B cell (primary cell): Measurements from ENCODE around the gene SSU72. TPM values are rescaled to one million over a fixed set of nuclear protein-coding genes. Genes with fewer than 3 reads are reported as not detected.

ENCODE experiments used
- ATAC-seq: fragments of 200-7000 bp; cut with Tn5 transposase; one replicate; pipeline ENCODE4 v1.10.0; 2021; ENCODE audit warnings: low read depth, mild to moderate bottlenecking, moderate number of reproducible peaks, moderate library complexity
- CTCF ChIA-PET: fragments of 350-600 bp; sonication (Branson Sonifier 250); formaldehyde crosslinking; loops from one replicate; lab custom pipeline; 2021; ENCODE audit warnings: antibody characterized with exemption, inconsistent platforms; lab: Charles Lee
- POLR2A ChIA-PET: fragments of 350-600 bp; sonication (Branson Sonifier 250); formaldehyde crosslinking; loops from one replicate; lab custom pipeline; 2021; ENCODE audit warnings: antibody characterized with exemption; lab: Charles Lee
- DNase-seq: peaks from one replicate; pipeline ENCODE4 v3.0.0; 2013
- H2AFZ ChIP-seq: 2 replicates; pipeline ENCODE4 v1.6.1; 2012; ENCODE audit warnings: mild to moderate bottlenecking, low read depth, low read length; ENCODE audit not compliant: insufficient read depth, poor library complexity, severe bottlenecking
- H3K27ac ChIP-seq, 2 donors: 1 replicate in 1 of 2; 2 replicates in 1 of 2; pipeline ENCODE4 v1.5.1; 2012 to 2013; ENCODE audit warnings: low read length in 2 of 2, mild to moderate bottlenecking in 2 of 2, moderate library complexity in 1 of 2
- H3K27me3 ChIP-seq, 4 experiments: fragments of 200-600 bp in 1 of 4; sonication (generic) in 1 of 4; replicated peaks in 1 of 4; 1 replicate in 2 of 4; 2 replicates in 2 of 4; pipeline versions ENCODE4 v1.6.1 to v1.7.0; 2013 to 2016; ENCODE audit warnings: low read length in 3 of 4, mild to moderate bottlenecking in 2 of 4, mixed read lengths in 1 of 4, moderate library complexity in 1 of 4; ENCODE audit not compliant: insufficient read depth in 4 of 4, control insufficient read depth in 3 of 4; ENCODE audit errors: control extremely low read depth in 1 of 4
- H3K36me3 ChIP-seq, 2 experiments: replicated peaks in 1 of 2; 1 replicate in 1 of 2; 2 replicates in 1 of 2; pipeline versions ENCODE4 v1.6.1 to v1.7.1; 2013; ENCODE audit warnings: low read length in 1 of 2; ENCODE audit not compliant: insufficient read depth in 2 of 2, control insufficient read depth in 1 of 2; ENCODE audit errors: control extremely low read depth in 1 of 2, extremely low read depth in 1 of 2
- H3K4me1 ChIP-seq, 2 donors: fragments of 200-600 bp in 1 of 2; sonication (generic) in 1 of 2; 1 replicate in 1 of 2; 2 replicates in 1 of 2; pipeline versions ENCODE4 v1.5.1 to v1.6.1; 2013 to 2017; ENCODE audit warnings: low read length in 2 of 2; ENCODE audit not compliant: control insufficient read depth in 2 of 2, insufficient read depth in 2 of 2
- H3K4me2 ChIP-seq: replicated peaks from 2 replicates; pipeline ENCODE3; 2012; ENCODE audit warnings: mild to moderate bottlenecking, low read depth, low read length; ENCODE audit not compliant: poor library complexity, severe bottlenecking
- H3K4me3 ChIP-seq, 5 experiments: fragments of 200-600 bp in 1 of 5; sonication (generic) in 1 of 5; 1 replicate in 3 of 5; 2 replicates in 2 of 5; pipeline versions ENCODE4 v1.5.1 to v1.7.0; 2011 to 2016; ENCODE audit warnings: low read length in 4 of 5, mild to moderate bottlenecking in 4 of 5, low read depth in 2 of 5, control low read depth in 1 of 5, moderate library complexity in 1 of 5; ENCODE audit not compliant: insufficient read depth in 1 of 5; ENCODE audit errors: control extremely low read depth in 1 of 5, extremely low read depth in 1 of 5
- H3K79me2 ChIP-seq: fragments of 200-600 bp; sonication (generic); one replicate; pipeline ENCODE4 v1.6.0; 2016; ENCODE audit warnings: low read length; ENCODE audit not compliant: control insufficient read depth, insufficient read depth
- H3K9ac ChIP-seq: fragments of 200-600 bp; sonication (generic); 2 replicates; pipeline ENCODE4 v1.6.1; 2017; ENCODE audit warnings: mild to moderate bottlenecking, low read length, moderate library complexity
- H3K9me3 ChIP-seq, 3 donors: one replicate each; pipeline versions ENCODE4 v1.6.1 to v1.7.1; 2013; ENCODE audit warnings: low read length in 2 of 3; ENCODE audit not compliant: control insufficient read depth in 2 of 3, insufficient read depth in 1 of 3; ENCODE audit errors: control extremely low read depth in 1 of 3
- H4K20me1 ChIP-seq: 2 replicates; pipeline ENCODE4 v1.6.0; 2012; ENCODE audit warnings: mild to moderate bottlenecking, low read length; ENCODE audit not compliant: insufficient read depth, control insufficient read depth, poor library complexity, severe bottlenecking
- H3K27ac Mint-ChIP-seq: one replicate; pipeline ENCODE4 v1.8.0; 2021; ENCODE audit warnings: mixed read lengths
- H3K27me3 Mint-ChIP-seq: one replicate; pipeline ENCODE4 v1.8.0; 2021; ENCODE audit warnings: mixed read lengths
- H3K4me1 Mint-ChIP-seq: one replicate; pipeline ENCODE4 v1.8.0; 2021; ENCODE audit warnings: mixed read lengths
- H3K4me3 Mint-ChIP-seq: one replicate; pipeline ENCODE4 v1.8.0; 2021; ENCODE audit warnings: mixed read lengths
- H3K9me3 Mint-ChIP-seq: one replicate; pipeline ENCODE4 v1.8.0; 2022; ENCODE audit warnings: mixed read lengths; ENCODE audit not compliant: insufficient read depth
- CTCF ChIP-seq: fragments of 200-600 bp; IDR thresholded peaks from one replicate; pipeline ENCODE4 v1.8.0; 2022; ENCODE audit warnings: antibody characterized with exemption, mild to moderate bottlenecking
- EZH2 ChIP-seq: IDR thresholded peaks from 2 replicates; pipeline ENCODE4 v1.6.1; 2012; ENCODE audit warnings: borderline replicate concordance, low read depth, mild to moderate bottlenecking, moderate library complexity, low read length; ENCODE audit not compliant: insufficient read depth, poor library complexity, severe bottlenecking
- WGBS: methylation state at CpG from one replicate; pipeline ENCODE4 v1.1.5; 2013; ENCODE audit warnings: missing lambda C conversion rate; ENCODE audit not compliant: insufficient coverage; 5-methylcytosine and 5-hydroxymethylcytosine counted together
- intact Hi-C: fragments of 100-400 bp; cut with micrococcal nuclease; formaldehyde crosslinking; loops from one replicate; pipeline ENCODE4 v1.10.0; 2022
- polyA plus RNA-seq: library from polyadenylated mRNA; depleted of rRNA; stranded (reverse); fragments of >200 nt; gene quantifications from 2 replicates; pipeline ENCODE4 v1.2.3, GENCODE V29; 2012
- total RNA-seq, 2 donors: library from RNA; stranded (reverse); fragments of 120-200 nt in 1 of 2; gene quantifications; 1 replicate in 1 of 2; 2 replicates in 1 of 2; pipeline versions ENCODE4 v1.2.3 to v1.2.4, GENCODE V29; 2013 to 2022

The SSU72 gene
- total and polyA plus RNA-seq, 2 donors (not counting 1 experiment from before 2014, with no cell fraction given) = 86.8 to 112 TPM

DNA sequence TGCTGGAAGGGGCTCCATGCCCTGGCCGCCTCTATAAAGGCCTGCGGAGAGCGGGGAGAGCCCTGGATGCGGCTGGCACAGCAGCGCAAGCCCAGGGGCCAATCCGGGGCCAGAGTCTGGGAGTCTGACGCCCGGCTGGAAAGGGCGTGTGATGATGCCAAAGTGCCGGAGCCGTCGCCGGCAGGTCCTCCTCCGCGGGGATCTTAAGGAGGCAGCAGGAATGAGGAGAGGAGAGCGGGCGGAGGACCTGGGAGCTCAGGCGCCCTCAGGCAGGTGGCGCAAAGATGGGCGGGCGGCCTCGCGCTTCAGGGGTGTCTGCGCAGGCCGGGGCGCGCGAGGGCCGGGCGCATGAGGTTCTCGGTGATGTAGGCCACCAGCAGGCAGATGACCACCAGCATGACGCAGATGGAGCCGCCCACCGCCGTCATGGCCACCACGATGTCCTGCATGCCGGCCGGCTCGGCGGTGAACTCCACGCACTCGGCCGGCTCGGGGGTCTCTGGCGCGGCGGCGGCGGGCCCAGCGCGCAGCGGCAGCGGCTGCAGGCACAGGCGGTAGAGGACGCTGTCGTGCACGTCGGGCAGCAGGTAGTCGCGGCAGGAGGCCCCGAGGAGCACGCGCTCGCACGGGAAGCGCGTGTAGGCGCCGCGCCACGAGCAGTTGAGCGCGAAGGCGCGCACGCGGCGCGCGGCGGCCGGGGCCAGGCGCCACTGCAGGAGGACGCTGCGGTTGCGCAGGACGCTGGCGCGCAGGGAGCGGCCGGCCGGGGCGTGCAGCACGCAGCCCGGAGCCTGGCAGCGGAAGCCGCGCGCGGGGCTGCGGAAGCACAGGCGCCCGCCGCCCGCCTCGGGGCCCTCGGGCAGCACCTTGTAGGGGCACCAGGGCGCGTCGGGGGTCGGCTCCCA lies 24.6 kb upstream of the SSU72 start:
- H3K27ac Mint-ChIP-seq = peak overlapping the region; percentile 59

More for the DNA sequence above, 24.6 kb upstream of the SSU72 start:
- peak; percentile 47 for ATAC-seq
- peaks cover 11% of the 10 kb centered on the region for H3K27me3 Mint-ChIP-seq
- intact Hi-C loops = no loop called here
- peak; percentile 62 for DNase-seq
- Histone ChIP-seq H3K4me3 (peak overlapping the region in 2 of 5 experiments; percentile 19 to 46), H2AFZ (peak overlapping the region; percentile 49), H3K79me2 (no peaks in the 10 kb centered on the region), H3K27me3 (peaks cover 0 to 32% (median 7%) of the 10 kb centered on the region in 4 experiments), H3K9me3 (peaks cover 0 to 5% (median 0%) of the 10 kb centered on the region in 3 donors), H3K9ac (peak overlapping the region; percentile 19), H3K27ac (no peak overlapping the region), H3K36me3 (no peaks in the 10 kb centered on the region), H3K4me1 (peaks cover 18 to 35% of the 10 kb centered on the region in 2 donors), H4K20me1 (no peaks in the 10 kb centered on the region), H3K4me2 (peak overlapping the region; percentile 80)
- TF ChIP-seq EZH2 (no peak), CTCF (peak; percentile 16)
- H3K4me3 Mint-ChIP-seq = peak overlapping the region; percentile 84
- ChIA-PET CTCF (no interaction called here), POLR2A (no interaction called here)
- H3K4me1 Mint-ChIP-seq = peaks cover 25% of the 10 kb centered on the region
- no peaks in the 10 kb centered on the region for H3K9me3 Mint-ChIP-seq
- 20% methylated on average over 111 of the region's 111 CpGs for WGBS
